Endometrial microvascular endothelial cells (primary cell): ENCODE data around the gene TACC3. TPM values are rescaled to one million over a fixed set of nuclear protein-coding genes. Genes with fewer than 3 reads are reported as not detected.

Experiments used
- in situ Hi-C: cut with HindIII; loops from 2 replicates; pipeline ENCODE4 v1.10.0; 2017; ENCODE audit warnings: low sequenced_read_pairs, low pct_unique_long_range_greater_than_20kb; ENCODE audit errors: inconsistent ontology term
- total RNA-seq: library from RNA; depleted of rRNA; stranded (reverse); fragments of >200 nt; gene quantifications from one replicate; pipeline ENCODE4 v1.2.3, GENCODE V29; 2015; ENCODE audit errors: inconsistent ontology term

Gene TACC3
- total RNA-seq, 1 donor from 2014 or later = 62.5 TPM

- in situ Hi-C loops = no loop called here
Measured at GRCh38 chr4:1766106-1767060, 45.1 kb downstream of the TACC3 start.

- in situ Hi-C loops = no loop called here
Measured at GRCh38 chr4:1767061-1767769, 45.9 kb downstream of the TACC3 start.

- in situ Hi-C loops = no loop called here
Measured at GRCh38 chr4:1767770-1768366, 46.5 kb downstream of the TACC3 start.

DNA sequence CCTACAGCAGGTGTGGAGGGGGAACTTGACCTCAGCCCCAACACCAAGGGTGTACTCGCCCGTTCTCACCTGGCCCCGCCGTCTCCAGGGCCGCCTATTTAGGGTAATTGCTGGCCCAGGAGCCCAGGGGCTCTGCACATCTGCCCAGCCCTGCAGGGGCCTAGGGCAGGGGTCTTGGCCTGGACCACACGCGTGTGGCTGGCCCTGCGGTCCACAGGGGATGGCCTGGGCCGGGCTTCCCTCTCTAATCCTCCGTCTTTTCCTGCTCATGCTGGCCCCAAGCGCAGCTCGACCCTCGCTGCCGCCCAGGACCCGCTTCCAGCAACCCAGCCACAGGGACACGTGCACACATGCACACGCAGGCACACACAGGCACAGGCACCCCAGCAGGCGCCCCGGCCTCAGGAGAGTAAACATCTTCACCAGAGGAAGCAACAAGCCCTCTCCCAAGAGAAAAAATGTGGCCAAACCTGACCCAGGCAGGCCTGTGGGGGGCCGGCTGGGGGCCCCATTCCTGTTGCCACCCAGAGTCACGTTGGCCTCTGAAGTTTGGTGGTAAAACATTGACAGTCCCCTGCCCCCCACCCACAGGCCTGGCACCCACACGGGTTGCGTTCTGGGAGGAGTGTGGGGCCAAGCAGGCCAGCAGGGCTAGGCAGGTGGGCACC, 47.2 kb downstream of the TACC3 start:
- in situ Hi-C loops = no loop called here

- in situ Hi-C loops = no loop called here
Measured at GRCh38 chr4:1769692-1770091, 48.4 kb downstream of the TACC3 start.

DNA sequence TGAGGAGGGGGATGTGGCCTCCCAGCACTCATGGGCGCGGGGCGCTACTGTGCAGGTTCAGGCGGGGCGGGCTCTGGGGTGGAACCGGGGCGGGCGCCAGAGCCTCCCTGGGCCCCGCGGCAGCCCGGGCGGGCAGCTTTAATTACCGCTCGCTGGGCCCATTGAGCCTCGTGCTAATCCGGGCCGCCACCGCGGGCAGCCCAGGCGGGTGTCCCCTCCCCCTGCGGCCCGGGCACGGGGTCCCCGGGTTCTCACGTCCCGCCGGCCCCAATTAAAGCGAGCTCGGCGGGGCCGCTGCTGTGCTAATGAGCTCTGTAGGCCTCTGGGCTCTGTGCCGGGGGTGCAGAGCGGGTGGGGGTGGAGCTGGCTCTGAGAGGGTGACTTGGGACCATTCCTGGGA, 48.9 kb downstream of the TACC3 start:
- in situ Hi-C loops = no loop called here

GRCh38 chr4:1770791-1771231, 49.5 kb downstream of the TACC3 start:
- in situ Hi-C loops = no loop called here

DNA sequence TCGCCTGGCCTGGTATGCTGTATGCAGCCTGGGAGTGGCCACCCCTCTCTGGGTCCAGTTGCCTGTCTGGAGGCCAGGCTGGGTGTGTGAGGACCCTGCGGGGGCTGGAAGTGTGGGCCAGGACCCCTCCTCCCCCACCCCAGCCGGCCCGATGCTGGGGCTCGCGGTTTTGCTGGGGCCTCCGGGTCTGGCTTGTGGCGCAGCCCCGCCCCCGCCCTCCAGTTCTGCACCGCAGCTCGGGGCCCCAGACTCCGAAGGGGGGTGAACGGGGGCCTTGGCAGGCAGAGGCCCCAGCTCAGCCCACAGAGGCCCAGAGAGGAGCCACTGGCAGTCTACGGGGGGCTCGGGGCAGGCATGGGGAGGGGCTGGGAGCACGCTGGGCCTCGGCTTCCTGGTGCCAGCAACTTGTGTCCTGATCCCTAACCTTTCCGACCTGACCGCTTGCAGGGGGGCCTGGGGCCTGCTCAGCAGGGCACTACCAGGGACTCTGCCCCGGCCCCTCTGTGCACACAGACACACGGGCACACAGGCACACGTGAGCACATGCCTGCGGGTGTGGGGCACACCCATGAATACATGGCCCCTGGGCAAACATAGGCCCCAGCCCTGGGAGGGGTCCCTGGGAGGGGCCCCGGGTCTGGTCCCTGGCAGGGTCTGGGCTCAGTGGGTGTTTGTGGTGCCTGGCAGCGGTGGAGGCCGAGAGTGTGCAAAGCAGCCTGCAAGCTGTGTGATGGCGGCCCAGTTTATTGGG, 50.4 kb downstream of the TACC3 start:
- in situ Hi-C loops = no loop called here

DNA sequence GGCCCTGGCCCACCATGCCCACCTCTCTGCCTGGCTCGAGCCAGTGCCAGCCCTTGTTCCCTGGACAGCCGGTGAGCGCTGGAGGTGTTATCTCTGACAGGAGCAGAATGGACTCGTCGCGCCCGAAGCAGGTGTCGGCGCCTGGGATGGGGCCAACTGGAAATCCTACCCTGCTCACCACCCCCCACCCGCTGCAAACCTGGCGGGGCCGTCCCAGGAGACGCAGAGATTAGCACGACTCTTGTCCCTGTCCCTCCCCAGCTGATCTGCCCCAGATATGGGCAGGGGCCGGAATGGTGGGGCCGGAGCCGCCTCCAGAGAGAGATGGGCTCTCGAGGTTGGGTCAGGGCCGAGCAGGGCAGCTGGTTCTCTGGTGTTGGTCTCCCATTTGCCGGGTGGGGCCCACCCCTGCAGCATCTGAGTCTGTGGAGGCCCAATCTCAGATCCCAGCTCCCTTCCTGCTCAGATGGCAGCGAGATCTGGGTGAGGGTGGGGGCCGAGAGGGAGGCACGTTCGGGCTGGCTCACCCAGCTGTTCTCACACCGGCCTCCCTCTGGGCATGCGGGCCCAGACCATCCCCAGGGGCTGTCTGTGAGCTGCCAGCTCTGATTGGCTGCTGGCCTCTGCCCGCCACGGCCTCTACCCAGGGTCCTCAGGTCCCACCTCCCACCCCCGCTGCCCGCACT, 51.7 kb downstream of the TACC3 start:
- in situ Hi-C loops = no loop called here

DNA sequence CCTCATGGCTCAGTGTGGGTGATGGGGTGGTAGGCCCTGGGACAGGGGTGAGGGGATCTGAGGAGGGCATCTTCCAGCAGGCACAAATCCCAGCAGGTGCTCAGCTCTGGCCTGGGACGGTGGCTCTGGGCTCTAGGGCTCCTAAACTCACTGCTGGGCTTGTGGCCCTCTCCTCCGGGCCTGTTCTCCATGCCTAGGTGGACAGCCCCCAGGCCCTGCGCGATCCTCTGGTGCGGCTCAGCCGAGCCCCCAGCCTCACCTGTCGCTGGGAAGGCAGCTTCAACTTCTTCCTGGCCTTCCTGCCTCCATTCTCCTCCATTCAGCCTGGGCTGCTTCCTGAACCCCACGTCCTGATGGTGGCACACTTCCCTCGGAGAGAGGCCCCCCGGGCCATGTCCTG, 52.4 kb downstream of the TACC3 start:
- in situ Hi-C loops = no loop called here

DNA sequence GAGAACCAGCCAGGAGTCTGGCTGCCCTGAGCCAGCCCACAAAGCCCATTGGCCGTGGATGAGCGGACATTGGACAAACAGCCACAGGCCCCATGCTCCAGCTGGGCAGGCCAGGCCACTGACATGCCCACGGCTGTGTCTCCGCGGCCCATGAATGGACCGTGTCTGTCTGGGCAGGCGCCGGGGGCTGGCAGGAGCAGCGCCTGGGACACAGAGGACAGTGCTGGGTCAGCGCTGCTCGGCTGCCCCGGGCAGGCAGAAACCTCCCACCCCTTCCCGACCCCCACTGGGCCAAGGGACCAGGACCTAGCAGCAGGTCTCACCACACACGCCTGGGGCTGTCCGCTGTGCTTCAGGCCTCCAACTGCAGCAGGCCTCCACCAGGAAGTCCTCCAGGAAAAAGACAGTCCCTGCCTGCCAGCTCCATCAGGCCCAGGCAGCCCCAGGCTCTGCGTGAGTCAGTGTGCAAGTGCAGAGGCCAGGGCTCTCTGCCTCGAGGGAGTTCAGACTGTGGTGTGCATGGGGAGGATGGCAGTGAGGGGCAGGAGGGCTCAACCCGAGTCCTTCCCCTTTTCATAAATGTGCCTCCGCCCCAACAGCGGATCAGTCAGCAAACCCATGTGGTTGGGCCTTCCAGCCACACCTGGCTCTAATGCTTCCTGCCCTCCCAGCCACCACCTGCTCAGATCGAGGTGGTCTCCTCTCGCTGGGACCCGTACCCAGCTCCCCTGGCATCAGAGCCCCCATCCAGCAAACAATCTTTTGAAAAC, 54.6 kb downstream of the TACC3 start:
- in situ Hi-C loops = no loop called here

GRCh38 chr4:1776521-1777161, 55.3 kb downstream of the TACC3 start:
- in situ Hi-C loops = no loop called here

DNA sequence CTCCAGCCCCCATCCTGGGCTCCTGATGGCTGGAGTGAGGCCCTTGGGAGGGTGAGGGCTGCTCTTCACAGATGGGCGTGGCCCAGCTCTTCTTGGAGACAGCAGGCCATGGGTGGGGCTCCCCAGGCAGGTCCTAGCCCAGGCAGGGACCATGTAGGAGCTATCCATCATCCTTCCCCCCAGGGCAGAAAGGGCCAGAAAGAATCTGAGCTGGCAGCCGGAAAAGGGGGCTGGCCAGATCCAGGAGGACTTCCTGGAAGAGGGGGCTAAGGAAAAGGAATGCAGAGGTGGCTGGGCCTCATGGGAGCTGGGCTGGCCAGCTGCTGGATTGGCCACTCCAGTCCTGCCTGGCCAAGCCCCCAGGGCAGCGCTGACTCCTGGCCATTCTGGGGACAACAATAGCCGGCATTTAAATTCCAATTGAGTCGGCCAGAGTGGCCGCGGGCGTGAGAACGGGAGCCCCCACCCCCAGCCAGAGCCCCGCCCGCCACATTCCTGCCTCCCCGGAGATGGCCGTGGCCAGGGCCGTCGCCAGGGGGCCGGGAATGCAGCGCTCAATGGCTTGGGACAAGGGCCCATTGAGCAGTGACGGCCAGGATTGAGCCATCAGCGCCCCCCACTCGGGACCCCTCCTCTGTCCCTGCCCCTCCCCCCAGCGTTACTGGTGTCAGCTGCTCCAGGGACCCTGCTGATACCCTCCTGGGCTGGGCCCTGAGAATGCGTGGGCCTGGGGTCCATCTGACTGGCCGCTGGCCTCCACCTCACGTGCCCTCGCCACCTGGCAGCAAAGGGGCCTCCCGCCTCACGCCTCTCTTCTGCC, 56.7 kb downstream of the TACC3 start:
- in situ Hi-C loops = no loop called here

DNA sequence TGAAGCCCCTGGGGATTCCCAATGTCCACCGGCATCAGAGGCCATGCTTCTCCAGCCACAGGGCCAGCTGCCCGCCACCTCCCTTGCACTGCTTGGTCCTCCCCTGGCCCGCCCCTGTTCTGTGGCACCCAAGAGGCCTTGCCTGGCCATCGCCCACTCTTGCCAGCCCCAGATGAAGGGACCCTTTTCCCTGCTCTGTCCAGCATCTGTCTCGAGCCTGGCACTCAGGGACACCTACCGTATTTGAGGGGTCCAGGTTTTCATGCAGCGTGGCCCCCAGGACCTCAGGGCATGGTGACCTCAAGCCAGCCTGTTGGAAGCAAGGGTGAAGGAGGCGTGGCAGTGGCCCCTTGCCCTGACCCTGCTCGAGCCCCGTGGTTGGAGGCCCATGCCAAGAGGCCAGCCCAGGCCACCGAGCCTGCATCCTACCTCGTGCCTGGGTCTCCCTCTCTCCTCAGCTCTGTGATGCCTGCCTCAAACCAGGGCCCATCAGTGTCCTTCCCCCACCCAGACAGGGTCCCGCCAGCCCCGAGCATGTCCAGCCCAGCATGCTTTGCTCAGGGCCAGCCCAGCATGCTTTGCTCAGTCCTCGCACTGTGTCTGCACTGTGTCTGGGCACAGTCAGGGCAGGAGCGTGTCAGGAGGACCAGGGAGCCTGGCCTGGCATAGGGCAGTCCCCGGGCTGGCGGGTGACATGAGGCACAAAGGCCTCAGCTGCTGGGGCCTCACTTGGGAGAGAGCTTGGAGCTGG, 57.5 kb downstream of the TACC3 start:
- in situ Hi-C loops = no loop called here

- in situ Hi-C loops = no loop called here
Measured at GRCh38 chr4:1779588-1780382, 58.5 kb downstream of the TACC3 start.
